ENCODE results near the gene PRKACG.

PRKACG gene

DNA sequence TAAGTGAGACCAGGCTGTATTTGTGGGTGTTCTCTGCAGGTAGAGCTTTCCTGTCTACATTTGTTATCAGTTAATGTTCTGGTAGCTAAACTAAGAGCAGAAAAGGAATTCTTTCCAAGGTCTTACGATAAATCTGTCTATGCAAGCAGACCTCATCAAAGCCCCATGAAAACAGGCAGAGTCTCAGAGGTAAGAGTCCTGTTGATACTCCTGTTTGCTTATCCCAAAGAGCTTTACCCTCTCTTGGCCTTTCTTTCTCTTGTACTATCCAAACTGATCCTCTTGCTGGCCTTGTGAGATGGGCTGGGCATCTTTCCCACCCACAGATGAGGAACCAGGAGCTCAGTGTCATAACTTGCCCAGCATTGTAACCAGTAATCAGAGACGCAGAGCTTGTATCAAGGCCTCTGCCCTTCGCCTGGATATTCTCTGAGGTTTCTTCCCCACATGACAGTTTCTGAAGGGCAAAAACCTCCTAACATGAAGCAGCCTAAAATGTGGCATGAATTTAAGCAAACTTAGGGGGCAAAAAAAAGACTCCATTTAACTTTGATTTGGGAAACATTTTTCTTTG lies 33.5 kb downstream of the PRKACG start:
- DNase-seq, result no peak

DNA sequence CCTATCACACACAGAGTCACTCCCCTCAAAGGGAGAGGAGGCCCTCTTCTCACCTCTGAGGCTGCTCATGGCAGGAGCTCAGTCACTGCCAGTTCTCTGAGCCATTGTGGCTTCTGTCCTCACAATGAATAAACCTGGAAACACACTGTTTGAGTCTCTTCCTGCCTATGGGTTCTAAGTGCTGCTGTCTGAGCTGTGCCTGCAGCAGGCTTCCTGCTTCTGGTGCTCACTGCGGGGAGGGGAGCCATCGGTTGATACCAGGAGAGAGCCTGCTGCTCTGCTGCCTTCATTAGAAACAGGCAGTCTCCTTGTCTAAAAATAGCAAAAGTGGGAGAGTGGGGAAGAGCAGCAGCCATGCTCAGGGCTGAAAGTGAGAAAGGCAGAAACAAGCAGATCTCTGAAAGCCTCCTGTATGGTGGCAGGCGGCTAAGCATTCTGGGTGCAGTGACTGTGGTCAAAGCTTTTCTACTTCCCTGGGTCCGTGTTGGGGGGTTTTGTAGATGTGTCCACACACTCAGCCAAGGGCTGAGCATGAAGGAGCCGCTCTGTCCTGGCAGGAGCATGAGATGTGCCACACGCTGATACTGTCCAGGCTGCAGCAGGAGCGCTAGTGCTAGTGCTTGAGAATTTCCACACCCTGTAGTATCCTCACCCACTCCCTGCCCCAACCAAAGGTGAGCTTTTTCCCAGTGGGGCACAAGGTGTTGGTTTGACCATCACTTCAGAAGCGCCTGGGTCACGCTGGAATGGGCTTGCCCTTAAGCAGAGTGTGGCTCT lies 34.2 kb downstream of the PRKACG start:
- DNase-seq, result no peak

DNA sequence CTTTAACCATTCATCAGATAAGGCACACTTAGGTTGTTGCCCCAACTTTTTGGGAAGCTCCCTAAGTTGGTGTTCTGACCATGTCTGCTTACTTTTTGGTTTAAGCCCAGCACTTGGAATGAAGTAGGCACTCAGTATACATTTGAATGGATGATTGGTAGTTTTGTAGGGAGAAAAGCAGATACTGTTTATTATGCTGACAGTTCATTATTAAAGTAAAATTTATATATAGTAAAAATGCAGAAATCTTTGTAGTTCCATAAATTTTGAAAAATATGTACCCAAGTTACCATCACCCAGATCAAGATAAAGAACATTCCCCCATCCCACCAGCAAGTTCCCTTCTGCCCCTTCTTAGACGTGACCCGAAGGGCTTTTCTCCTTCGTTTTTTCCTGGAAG lies 35.4 kb downstream of the PRKACG start:
- no peak for DNase-seq

DNA sequence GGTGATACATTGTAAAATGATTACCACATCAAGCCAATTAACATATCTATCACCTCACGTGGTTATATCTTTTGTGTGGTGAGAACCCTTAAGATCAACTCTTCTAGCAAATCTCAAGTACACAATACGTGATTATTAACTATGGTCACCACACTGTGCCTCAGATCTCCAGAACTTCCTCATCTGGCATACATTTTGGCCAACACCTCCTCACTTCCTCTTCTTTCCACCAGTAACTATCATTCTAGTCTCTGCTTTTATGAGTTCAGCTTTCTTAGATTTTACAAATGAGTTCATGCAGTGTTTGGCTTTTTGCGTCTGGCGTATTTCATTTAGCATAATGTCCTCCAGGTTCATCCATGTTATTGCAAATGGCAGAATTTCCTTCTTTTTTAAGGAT lies 35.8 kb downstream of the PRKACG start:
- no peak for DNase-seq

DNA sequence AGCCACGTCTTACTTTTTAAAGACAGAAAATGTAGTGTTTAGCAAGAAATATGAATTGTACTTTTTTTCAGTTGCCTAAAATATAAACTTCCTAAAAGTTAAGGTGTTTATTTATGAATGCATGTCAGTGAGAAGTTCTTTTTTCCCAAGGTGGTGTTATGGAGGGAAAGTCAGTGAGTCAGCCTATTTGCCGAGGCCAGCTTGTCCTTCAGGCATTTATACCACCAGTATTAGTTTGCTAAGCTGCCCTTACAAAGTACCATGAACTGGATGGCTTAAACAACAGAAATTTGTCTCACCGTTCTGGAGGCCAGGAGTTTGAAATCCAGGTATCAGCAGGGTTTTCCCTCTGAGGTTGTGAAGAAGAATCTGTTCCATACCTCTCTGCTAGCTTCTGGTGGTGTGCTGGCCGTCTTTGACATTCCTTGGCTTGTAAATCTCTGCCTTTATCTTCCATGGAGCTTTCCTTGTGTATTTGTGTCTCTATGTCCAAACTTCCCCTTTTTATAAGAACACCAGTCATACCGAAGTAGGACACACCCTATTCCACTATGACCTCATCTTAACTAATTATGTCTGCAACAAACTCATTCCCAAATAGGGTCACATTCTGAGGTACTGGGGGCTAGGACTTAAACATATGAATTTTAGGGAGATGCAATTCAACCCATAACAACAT lies 38.4 kb downstream of the PRKACG start:
- DNase-seq, result no peak

DNA sequence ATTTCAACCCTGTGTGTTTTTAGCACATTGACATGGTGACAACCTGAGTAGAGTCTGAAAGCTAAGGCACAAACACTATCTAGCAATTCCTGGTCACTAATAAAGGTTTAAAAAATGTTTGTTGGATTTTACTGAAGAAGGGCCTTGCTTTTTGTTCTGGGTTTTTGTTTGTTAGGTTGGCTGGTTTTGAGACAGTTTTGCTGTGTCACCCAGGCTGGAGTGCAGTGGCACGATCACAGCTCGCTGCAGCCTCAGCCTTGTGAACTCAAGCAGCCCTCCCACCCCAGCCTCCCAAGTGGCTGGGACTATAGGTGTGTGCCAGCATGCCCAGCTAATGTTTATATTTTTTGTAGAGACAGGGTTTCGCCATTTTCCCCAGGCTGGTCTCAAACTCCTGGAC lies 39.0 kb downstream of the PRKACG start:
- no peak for DNase-seq

DNA sequence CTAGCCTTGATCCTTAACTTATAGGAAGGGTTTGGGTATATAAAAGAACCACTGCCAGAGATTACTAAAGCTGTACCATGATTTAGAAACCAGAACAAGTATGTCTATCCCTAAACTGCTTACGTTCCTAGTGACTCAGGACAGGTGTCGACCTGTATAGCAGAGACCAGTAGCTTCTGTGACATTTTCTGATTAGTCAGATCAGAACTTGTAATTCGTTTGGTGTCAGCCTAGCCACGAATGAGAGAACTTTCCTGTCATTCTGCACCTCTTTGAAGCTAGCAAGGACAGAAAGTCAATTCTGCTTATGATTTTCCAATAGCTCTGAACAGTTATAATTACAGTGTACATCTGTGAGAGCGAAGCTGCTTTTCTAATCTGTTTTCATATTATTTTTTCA lies 39.5 kb downstream of the PRKACG start:
- DNase-seq, result no peak

DNA sequence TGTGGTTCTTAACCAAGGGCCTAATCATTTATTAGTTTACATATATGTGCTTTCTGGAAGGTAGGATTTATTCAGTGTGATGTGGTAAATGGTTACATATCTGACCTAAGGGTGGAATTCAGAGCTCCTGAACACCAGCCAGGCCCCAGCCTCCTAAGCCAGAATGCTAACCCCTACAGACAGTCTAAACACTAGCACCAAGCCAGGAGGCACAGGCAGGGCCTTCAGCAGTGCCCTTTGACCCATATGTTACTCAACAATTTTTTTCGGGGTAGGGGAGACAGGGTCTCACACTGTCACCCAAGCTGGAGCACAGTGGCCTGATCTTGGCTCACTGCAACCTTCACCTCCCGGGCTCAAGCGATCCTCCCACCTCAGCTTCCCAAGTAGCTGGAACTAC lies 40.3 kb downstream of the PRKACG start:
- no peak for DNase-seq

DNA sequence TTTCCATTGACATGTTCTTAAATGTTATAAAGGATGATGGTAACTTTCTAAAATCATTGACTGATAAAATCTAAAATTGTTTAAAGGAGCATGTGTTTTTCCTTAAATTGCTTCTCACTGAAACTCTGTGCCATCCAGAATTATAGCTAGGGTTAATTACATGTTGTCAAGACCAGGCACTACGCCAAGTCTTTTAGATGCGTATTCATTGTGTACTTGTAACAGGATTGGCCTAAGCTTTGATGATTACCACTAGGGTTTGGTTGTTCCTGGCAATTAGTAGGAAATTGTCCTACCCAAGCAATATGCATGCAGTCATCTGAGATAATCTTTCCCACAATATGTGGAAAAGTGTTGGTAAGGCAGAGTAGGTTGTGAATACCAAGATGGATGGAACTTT lies 43.8 kb downstream of the PRKACG start:
- DNase-seq, result peak; percentile 0

DNA sequence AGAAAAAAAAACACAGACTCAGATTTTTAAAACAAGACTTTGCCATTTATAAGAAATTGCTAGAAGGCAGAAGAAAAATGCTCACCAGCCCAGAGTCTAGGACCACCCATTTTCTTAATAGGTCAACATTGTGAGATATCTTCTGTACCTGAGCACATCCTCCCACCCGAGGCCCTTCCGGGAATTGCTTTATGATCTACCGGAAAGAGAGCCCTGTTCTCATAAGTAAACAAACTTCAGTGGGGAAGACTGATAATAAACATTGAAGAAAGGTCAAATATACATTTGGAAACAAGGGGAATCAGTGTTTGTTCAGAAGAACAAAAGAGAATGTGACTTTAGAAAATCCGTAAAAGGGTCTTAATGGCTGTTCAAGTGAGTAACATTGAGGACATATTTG lies 44.4 kb downstream of the PRKACG start:
- no peak for DNase-seq

DNA sequence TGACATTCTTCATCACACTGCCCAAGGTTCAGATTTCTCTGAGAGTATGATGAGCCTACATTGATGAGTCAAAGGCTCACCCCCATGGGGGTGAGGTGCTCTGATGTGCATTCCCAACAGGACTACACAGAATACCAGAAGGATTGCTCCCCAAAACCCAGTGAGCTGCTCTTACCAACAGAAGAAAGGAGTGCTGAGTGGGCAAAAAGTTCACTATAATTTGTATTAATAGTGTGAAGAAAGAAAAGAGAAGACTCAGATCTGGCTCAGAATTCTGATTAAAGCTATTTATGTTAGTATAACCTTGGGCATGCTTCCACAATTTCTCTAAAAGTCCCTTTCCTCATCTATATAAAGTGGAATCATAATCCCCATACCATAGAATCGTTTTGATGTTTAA lies 46.1 kb downstream of the PRKACG start:
- no peak for DNase-seq

DNA sequence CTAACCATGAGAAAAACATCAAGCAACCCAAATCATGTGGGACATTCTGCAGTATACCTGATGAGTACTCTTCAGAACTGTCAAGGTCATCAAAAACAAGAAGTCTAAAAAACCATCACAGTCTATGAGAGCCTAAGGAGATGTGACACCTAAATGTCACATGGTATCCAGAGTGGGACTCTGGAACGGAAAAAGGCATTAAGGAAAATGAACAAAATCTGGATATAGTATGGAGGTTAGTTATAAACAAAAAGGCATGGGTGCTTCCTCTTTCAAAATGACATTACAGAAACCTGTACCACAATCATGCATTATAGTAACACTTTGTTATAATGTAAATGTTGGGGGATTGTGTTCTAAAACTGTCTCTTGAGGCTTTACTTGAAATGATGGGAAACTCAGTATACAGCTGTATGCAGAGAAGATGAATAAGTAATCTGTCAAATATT lies 47.4 kb downstream of the PRKACG start:
- no peak for DNase-seq

DNA sequence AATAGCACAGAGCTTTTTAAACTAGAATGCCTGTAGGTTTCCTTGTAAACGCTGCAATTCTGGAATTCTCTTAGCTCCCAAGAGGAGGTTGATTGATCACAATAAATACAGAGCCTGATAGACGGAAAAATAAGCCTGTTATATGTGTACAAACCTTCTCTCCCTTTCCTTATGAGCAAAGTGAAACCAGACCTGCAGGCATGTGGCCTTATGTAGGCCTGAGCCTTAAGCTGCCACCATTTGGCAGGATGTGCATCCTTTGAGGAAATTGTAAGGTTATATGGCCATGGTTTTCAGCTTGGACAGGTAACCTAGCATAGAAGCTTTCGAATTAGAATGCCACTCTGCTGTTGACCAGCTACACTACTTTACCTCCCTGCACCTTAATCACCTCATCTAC lies 49.1 kb downstream of the PRKACG start:
- no peak for DNase-seq

DNA sequence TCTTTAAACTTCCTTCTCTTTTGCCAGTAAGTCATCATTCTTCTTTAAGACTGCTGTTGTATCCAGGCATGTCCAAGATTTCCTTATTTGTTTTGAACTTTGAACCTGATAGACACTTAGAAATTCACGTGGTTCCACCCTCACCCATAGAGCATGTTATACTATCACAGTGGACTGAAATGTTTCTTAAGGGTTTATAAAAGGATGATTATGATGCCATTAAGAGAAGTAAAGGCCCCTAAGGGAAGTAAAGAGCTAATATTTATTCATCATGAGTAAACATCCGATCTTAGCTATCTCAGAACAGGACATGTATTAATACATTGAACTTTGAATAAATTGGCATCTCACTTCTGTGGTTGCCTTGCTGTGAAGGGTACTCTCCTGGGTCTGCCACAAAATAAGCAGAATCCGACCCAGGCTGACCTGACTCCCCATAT lies 49.8 kb downstream of the PRKACG start:
- DNase-seq, result no peak

DNA sequence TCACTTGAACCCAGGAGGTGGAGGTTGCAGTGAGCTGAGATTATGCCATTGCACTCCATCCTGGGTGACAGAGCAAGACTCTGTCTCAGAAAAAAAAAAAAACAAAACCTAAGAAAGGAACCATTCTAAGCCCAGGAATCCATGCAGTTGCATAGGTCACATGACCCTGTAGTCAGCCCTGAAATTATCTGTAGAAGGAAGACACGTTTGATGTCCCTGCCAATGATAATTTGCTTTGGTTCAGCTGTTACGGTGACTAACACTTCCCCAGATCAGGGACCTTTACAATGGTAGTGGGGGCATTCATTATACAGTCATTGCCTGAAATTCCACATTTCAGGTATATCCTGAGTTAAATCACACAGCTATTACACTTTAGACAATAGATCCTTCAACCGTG lies 50.5 kb downstream of the PRKACG start:
- no peak for DNase-seq

All from NCI-H446 treated with DMSO at 0.1 percent for 48 hours (cell line).